ENCODE data around the gene IQCH.

GRCh38 chr15:67227846-67228245 is 26.7 kb upstream of the IQCH start:
- TF ChIP-seq, protein P1, sequence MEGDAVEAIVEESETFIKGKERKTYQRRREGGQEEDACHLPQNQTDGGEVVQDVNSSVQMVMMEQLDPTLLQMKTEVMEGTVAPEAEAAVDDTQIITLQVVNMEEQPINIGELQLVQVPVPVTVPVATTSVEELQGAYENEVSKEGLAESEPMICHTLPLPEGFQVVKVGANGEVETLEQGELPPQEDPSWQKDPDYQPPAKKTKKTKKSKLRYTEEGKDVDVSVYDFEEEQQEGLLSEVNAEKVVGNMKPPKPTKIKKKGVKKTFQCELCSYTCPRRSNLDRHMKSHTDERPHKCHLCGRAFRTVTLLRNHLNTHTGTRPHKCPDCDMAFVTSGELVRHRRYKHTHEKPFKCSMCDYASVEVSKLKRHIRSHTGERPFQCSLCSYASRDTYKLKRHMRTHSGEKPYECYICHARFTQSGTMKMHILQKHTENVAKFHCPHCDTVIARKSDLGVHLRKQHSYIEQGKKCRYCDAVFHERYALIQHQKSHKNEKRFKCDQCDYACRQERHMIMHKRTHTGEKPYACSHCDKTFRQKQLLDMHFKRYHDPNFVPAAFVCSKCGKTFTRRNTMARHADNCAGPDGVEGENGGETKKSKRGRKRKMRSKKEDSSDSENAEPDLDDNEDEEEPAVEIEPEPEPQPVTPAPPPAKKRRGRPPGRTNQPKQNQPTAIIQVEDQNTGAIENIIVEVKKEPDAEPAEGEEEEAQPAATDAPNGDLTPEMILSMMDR (IDR thresholded peaks at IDR 0.05), result no peak
- TF ChIP-seq POLR2AphosphoS5 (IDR thresholded peaks at IDR 0.05), result no peak
- no peak for TF ChIP-seq EP300 (IDR thresholded peaks at IDR 0.05)
- TF ChIP-seq POLR2A (IDR thresholded peaks at IDR 0.05), result no peak

Data from sigmoid colon (tissue), 4 donors.